HFF-Myc (cell line): ENCODE data around the gene SEPTIN11.

ENCODE experiments used
- DNase-seq: peaks from one replicate; pipeline ENCODE4 v3.0.0-alpha.2; 2011; ENCODE audit warnings: low read depth; ENCODE audit errors: extremely low read depth
- H3K4me3 ChIP-seq: replicated peaks from 2 replicates; pipeline ENCODE4 v1.5.1; 2011; ENCODE audit warnings: low read depth, mild to moderate bottlenecking, control low read depth, low read length
- TF ChIP-seq, protein P1 (sequence below): IDR thresholded peaks from 2 replicates; pipeline ENCODE4 v1.5.1; 2012; ENCODE audit warnings: mild to moderate bottlenecking, low read depth, low read length, control low read depth; ENCODE audit errors: missing control alignments

The SEPTIN11 gene

DNA sequence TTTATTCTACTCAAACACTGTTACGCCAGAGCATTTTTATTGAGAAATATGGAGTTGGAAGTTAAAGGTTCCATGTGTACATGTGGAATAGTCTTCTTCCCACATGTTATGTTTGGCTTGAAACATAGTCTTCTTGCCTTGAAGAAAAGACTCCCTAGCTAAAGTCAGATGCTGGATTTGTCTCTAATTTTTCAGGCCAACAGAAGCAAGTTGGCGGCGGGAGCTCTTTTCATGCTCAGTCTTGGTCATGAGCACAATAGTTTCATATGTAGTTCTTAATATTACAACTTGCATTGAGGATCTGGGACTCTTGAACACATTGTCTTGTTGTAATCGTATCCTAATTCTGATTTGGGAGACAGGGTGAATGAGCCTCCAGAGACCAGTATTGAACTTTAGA is 19.4 kb downstream of the SEPTIN11 start:
- DNase-seq: no peak
- TF ChIP-seq, protein P1, sequence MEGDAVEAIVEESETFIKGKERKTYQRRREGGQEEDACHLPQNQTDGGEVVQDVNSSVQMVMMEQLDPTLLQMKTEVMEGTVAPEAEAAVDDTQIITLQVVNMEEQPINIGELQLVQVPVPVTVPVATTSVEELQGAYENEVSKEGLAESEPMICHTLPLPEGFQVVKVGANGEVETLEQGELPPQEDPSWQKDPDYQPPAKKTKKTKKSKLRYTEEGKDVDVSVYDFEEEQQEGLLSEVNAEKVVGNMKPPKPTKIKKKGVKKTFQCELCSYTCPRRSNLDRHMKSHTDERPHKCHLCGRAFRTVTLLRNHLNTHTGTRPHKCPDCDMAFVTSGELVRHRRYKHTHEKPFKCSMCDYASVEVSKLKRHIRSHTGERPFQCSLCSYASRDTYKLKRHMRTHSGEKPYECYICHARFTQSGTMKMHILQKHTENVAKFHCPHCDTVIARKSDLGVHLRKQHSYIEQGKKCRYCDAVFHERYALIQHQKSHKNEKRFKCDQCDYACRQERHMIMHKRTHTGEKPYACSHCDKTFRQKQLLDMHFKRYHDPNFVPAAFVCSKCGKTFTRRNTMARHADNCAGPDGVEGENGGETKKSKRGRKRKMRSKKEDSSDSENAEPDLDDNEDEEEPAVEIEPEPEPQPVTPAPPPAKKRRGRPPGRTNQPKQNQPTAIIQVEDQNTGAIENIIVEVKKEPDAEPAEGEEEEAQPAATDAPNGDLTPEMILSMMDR: no peak
- no peak overlapping the region for H3K4me3 ChIP-seq

DNA sequence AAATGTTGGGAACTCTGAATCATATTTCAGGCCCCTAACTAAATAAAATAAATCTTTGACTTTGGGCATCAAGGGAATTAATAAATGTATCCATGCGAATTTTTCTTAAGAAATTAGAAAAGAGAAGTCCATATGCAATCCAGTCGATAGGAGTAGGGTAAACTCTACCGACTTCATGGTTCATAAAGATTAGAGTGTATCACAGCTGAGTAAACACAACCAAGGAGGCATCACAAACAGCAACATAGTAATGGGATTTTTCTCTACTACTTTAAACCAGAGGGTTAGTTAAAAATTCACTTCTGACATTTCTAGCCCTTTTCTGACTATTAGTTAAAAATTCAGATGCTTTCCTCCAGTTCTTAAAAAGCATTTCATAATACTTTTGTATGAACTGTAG is 19.9 kb downstream of the SEPTIN11 start:
- no peak overlapping the region for H3K4me3 ChIP-seq
- DNase-seq: no peak
- TF ChIP-seq, protein P1: no peak

DNA sequence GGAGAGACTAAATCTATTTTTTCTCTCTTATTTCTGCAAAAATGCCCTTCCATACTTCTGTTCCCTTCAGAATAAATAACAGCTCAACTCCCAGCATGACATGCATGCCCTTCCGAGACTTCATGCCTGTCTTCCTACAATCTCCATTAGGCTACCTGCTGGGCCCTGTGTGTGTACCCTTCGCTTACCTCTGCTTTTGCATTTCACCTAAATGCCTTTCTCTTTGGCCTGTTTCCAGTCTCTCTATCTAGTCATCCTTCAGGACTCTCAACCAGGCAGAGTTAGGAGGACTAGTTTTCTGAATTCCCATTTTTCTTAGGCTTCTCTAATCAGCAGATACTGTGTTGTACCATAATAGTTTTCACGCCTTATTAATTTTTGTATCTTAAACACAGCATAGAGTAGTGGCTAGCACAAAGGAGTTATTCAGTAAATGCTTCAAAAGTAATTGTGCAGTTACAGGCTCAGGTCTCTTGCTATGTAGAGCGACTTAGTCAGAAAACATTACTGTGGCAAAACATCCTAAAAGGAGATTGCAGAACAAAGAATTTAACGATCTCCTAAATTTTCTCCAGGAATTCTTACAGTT is 20.5 kb downstream of the SEPTIN11 start:
- H3K4me3 ChIP-seq: no peak overlapping the region
- no peak for DNase-seq
- TF ChIP-seq, protein P1: no peak

DNA sequence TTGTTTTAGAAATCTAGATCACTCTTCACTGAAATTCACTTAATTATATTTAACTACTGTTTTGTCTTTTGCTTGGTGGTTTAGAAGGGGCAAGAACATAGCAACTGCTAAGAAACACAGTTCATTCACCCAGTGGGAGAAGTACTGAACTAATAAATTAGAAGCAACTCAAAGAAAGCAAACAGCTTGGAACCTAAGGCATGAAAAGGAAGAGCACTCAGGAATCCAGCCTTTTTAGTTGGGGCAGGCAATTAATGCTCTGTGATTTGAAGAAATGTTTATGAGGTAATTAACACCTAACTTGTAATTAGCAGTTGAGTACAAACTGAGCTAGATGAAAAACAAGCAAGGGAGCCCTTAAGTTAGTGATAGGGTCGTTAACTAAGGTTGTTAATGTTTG is 22.8 kb downstream of the SEPTIN11 start:
- TF ChIP-seq, protein P1: no peak
- no peak overlapping the region for H3K4me3 ChIP-seq
- no peak for DNase-seq

DNA sequence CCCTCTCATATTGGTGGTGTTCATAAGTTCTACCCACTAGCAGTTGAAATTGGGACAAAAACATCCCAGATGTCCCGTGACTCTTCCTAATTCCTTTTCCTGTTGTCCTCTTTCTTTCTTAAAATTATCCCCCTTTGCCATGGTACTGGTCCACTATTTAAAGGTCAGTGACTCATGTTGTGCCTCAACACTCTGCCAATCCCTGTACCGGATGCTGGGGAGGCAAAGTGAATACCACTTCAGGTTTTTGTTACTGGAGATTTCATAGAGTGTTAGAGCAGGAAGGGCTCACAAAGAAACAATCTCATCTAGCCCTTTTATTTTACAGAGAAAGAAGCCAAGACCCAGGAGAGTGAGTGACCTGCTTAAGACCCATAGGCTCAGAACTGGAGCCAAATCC is 24.6 kb downstream of the SEPTIN11 start:
- no peak for DNase-seq
- no peak overlapping the region for H3K4me3 ChIP-seq
- TF ChIP-seq, protein P1: no peak

DNA sequence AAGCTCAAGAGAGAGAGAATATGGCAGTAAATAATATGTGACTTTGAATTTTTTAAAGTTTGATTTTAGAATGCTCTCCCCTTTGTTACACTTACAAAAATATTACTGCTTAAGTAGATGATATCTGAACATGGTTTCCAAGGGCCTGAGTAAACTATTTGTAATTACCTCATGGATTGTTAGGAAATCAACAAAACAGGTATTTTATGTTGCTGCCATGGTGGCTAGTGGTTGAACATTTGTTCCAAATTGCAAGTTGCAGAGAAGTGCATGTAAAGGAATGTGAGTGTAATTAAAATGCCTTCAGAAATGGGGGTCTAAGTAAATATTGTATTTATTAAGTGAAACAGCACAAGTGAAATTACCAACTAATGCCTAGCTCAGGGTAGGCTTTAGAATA is 27.6 kb downstream of the SEPTIN11 start:
- DNase-seq: no peak
- no peak overlapping the region for H3K4me3 ChIP-seq
- TF ChIP-seq, protein P1: no peak

DNA sequence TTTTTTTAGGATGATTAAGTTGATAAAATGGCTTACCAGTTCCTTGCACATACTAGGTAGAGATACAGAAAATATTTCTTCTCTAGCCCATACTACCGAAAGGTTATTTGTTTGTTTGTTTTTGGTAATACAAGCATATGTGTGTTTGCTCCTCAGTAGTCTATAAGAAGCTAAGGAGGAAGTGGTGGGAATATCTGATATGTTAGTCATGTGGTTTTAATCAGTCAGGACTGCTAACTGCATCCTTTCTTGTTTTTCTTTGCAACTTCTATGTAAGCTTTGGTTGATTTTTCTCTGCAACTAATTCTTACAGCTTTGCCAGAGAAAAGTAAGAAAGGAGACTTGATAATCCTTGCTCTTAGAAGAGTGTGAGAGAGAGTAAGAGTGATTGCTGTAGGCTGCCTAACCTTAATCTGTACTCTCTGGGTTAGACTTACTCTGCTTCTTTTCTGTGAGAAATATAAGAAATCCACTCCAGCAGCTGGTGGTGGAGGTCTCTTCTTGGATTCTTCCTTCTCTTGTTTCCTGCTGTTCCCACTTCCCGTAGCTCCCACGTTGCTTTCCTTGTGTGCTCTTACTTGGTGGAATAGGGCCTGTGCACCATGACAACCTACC is 28.3 kb downstream of the SEPTIN11 start:
- DNase-seq: peak; percentile 70
- H3K4me3 ChIP-seq: no peak overlapping the region
- TF ChIP-seq, protein P1: no peak
